Muscle of leg (tissue), 11 donors: Measurements from ENCODE around the gene GALNTL6. TPM values are rescaled to one million over a fixed set of nuclear protein-coding genes. Genes with fewer than 3 reads are reported as not detected.
A peak's percentile ranks its signal among the peaks of the same experiment; 100 is the strongest.

Experiments used
- DNase-seq: peaks from one replicate; pipeline ENCODE4 v3.0.0; 2013
- H3K27ac ChIP-seq: one replicate; pipeline ENCODE4 v1.5.1; 2013; ENCODE audit warnings: mild to moderate bottlenecking, low read length, control low read depth
- H3K27me3 ChIP-seq: one replicate; pipeline ENCODE4 v1.6.1; 2013; ENCODE audit warnings: low read length; ENCODE audit not compliant: control insufficient read depth, insufficient read depth
- H3K36me3 ChIP-seq: one replicate; pipeline ENCODE4 v1.6.1; 2013; ENCODE audit warnings: low read length; ENCODE audit not compliant: control insufficient read depth, insufficient read depth
- H3K4me1 ChIP-seq: one replicate; pipeline ENCODE4 v1.6.1; 2013; ENCODE audit warnings: low read length; ENCODE audit not compliant: control insufficient read depth, insufficient read depth
- H3K4me3 ChIP-seq: one replicate; pipeline ENCODE4 v1.5.1; 2013; ENCODE audit warnings: low read length, control low read depth
- H3K9me3 ChIP-seq: replicated peaks from 2 replicates; pipeline ENCODE4 v1.6.1; 2013; ENCODE audit warnings: low read depth, low read length; ENCODE audit not compliant: control insufficient read depth
- WGBS: methylation state at CpG from one replicate; pipeline ENCODE4 v1.1.5; 2013; ENCODE audit warnings: missing lambda C conversion rate; ENCODE audit not compliant: insufficient coverage; 5-methylcytosine and 5-hydroxymethylcytosine counted together
- polyA plus RNA-seq, 8 donors: library from polyadenylated mRNA; unstranded; fragments of 120-200 nt; gene quantifications; one replicate each; pipeline versions ENCODE4 v1.2.1 to v1.2.3, GENCODE V29; 2013; ENCODE audit warnings: inconsistent platforms in 1 of 8, low replicate concordance in 1 of 8; ENCODE audit not compliant: insufficient read length in 8 of 8, insufficient read depth in 1 of 8
- total RNA-seq: library from RNA; stranded (reverse); fragments of 120-200 nt; gene quantifications from one replicate; pipeline ENCODE4 v1.2.4, GENCODE V29; 2013

Gene GALNTL6
- total and polyA plus RNA-seq, 9 donors, result 0.26 to 0.95 (median 0.53) TPM

DNA sequence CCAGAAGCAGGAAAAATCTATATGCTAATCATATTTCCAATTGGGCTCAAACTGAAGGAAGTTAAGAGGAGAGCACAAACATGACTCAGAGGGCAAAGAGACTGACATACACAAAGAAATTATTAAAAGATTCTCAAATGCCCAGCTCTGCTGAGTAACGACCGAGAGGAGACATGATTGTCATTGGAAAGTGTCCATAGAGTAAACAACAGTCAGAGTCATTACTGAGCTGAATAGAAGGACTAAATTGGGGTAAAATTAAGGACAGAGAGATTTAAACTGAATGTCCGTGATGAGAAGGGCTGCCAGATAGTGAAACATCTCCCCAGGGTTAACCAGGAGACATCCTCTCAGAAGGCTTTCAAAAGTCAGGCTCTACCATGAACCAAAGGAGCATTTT, 1244.2 kb downstream of the GALNTL6 start:
- Histone ChIP-seq H3K36me3 (no peaks in the 10 kb centered on the region), H3K4me1 (peaks cover 7% of the 10 kb centered on the region), H3K27ac (no peak overlapping the region), H3K4me3 (no peak overlapping the region), H3K27me3 (no peaks in the 10 kb centered on the region), H3K9me3 (no peaks in the 10 kb centered on the region)
- no CpG with 5 or more reads among the region's 3 CpGs for WGBS
- DNase-seq, result no peak

DNA sequence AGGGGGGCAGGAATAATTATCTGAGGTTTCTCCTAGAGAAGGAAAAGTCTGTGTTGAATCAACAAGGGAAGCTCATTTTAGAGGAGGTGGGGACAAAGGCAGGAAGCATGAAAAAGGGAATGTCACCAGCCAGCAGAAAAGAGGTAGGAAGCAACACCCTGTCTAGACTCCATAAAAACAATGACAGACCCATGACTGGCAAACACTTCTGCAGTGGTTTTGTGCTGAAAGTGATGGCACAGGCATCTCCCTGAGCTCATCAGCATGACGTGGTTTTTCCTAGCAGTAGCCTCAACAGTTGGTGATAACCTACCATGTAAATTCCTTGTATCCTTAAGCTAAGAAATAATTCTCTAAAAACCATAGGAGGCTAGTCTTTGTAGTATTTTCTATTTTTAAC, 1244.7 kb downstream of the GALNTL6 start:
- H3K4me1 ChIP-seq, result peaks cover 7% of the 10 kb centered on the region
- no peaks in the 10 kb centered on the region for H3K27me3 ChIP-seq
- H3K9me3 ChIP-seq, result no peaks in the 10 kb centered on the region
- H3K4me3 ChIP-seq, result no peak overlapping the region
- no CpG with 5 or more reads among the region's 1 CpG for WGBS
- H3K36me3 ChIP-seq, result no peaks in the 10 kb centered on the region
- DNase-seq, result no peak
- no peak overlapping the region for H3K27ac ChIP-seq

DNA sequence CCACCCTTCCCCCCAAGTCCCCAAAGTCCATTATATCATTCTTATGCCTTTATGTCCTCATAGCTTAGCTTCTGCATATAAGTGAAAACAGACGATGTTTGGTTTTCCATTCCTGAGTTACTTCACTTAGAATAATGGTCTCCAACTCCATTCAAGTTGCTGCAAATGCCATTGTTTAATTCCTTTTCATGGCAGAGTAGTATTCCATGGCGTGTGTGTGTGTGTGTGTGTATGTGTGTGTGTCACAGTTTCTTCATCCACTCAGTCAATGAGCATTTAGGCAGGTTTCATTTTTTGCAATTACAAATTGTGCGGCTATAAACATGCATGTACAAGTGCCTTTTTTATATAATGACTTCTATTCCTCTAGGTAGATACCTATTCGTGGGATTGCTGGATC, 1248.0 kb downstream of the GALNTL6 start:
- DNase-seq, result no peak

DNA sequence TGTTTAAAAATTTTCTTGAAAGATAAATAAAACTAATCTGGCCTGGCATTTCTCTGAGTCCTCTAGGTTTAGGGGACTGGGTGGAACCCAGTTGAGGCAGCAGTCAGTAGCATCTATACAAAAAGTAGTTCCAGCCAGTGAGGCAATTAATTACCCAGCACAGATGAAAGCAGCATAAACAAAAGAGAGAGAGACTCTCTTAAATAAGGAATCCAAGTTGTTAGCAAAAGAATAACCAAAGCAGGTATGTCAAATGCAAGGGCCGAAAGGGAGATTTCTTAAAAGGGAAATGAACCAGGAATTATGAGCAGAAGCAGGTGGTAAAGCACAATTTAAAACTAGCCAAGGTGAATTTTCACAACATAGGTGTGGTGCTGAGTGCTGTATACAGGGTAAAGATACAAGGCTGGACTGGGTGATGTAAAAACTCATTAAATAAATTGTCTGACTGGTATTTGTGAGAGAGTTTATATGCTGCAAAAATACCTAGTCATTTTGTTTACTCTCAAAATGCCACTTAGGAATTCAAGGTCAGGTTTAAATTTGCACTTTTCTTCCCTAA, 1260.8 kb downstream of the GALNTL6 start:
- 40% methylated on average over 1 of the region's 1 CpG for WGBS
- DNase-seq, result no peak
- Histone ChIP-seq H3K27ac (no peak overlapping the region), H3K4me3 (no peak overlapping the region), H3K36me3 (no peaks in the 10 kb centered on the region), H3K4me1 (no peaks in the 10 kb centered on the region), H3K27me3 (no peaks in the 10 kb centered on the region), H3K9me3 (peaks cover 13% of the 10 kb centered on the region)

More for the DNA sequence above, 1248.0 kb downstream of the GALNTL6 start:
- Histone ChIP-seq H3K27ac (no peak overlapping the region), H3K4me3 (no peak overlapping the region), H3K27me3 (no peaks in the 10 kb centered on the region), H3K9me3 (no peaks in the 10 kb centered on the region), H3K4me1 (peaks cover 7% of the 10 kb centered on the region), H3K36me3 (no peaks in the 10 kb centered on the region)
- WGBS, result no CpG with 5 or more reads among the region's 4 CpGs

DNA sequence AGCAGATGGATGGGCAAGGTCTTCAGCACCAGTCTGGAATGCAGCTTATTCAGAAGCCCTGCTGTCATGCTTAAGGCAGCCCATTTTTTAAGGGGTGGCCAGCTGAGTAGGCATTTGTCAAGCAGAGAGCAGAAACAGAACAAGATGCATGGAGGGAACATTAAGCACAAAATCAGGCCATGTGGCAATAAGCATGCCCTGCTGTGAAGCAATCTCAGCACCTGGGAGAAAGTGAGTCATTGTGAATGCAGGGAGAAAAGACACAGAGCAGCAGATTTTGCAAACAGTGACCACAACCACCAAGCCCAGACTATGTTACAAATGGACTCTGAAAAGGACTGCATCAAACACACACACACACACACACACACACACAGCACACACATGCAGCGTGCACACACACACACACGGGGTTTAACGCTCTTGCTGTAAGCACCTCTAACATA, 1261.3 kb downstream of the GALNTL6 start:
- Histone ChIP-seq H3K36me3 (no peaks in the 10 kb centered on the region), H3K9me3 (peaks cover 12% of the 10 kb centered on the region), H3K4me3 (no peak overlapping the region), H3K27me3 (no peaks in the 10 kb centered on the region), H3K27ac (no peak overlapping the region), H3K4me1 (no peaks in the 10 kb centered on the region)
- no peak for DNase-seq
- WGBS, result no CpG with 5 or more reads among the region's 3 CpGs

DNA sequence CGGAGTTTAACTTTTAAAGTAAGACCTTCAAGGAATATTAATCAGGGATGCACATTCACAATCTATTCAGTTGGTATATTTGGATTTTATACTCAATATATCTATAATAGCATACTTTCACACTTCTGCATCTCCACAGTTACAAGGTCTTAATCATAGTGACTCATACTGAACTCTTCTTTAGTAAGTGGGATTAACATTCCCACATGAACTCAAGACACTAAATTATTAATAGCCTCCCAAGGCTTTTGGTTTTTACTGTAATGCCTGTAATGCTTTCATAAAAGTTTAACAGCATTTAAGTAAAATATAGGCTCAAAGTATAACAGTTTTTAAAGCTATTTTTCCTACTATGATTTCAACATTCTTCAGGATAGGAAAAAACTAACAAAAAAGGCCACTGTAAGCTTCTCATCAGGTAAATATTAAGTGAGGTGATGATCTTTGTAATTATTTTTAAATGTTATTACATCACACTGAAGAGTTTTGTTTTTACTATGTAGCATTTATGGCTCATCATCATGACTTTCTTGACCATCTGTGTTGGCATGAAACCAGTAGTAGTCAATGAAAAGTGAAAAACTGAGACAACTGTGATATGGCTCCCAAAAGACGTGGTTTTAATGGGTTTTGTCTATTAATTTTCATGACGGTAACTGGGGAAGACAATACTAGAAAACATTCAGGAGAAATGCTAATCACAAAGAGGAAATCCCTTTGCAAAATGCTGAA, 1263.9 kb downstream of the GALNTL6 start:
- peaks cover 5% of the 10 kb centered on the region for H3K9me3 ChIP-seq
- no peak overlapping the region for H3K4me3 ChIP-seq
- WGBS, result no CpG with 5 or more reads among the region's 3 CpGs
- no peaks in the 10 kb centered on the region for H3K36me3 ChIP-seq
- no peaks in the 10 kb centered on the region for H3K4me1 ChIP-seq
- H3K27me3 ChIP-seq, result no peaks in the 10 kb centered on the region
- peak; percentile 81 for DNase-seq
- H3K27ac ChIP-seq, result peak overlapping the region; percentile 4

DNA sequence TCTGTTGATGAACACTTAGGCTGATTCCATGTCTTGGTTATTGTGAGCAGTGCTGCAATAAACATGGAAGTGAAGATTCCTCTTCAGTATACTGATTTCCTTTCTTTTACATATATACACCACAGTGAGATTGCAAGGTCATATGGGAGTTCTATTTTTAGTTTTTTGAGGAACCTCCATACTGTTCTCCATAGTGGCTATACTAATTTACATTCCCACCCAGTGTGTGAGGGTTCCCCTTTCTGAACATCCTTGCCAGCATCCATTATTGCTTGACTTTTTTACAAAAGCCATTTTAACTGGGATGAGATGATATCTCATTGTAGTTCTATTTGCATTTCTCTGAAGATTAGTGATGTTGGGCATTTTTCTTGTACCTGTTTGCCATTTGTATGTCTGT, 1274.9 kb downstream of the GALNTL6 start:
- Histone ChIP-seq H3K27ac (no peak overlapping the region), H3K27me3 (no peaks in the 10 kb centered on the region), H3K4me1 (no peaks in the 10 kb centered on the region), H3K4me3 (no peak overlapping the region), H3K36me3 (no peaks in the 10 kb centered on the region), H3K9me3 (no peaks in the 10 kb centered on the region)
- DNase-seq, result no peak
